ENCODE measurements around the gene RPS27.

- TF ChIP-seq, protein P1, sequence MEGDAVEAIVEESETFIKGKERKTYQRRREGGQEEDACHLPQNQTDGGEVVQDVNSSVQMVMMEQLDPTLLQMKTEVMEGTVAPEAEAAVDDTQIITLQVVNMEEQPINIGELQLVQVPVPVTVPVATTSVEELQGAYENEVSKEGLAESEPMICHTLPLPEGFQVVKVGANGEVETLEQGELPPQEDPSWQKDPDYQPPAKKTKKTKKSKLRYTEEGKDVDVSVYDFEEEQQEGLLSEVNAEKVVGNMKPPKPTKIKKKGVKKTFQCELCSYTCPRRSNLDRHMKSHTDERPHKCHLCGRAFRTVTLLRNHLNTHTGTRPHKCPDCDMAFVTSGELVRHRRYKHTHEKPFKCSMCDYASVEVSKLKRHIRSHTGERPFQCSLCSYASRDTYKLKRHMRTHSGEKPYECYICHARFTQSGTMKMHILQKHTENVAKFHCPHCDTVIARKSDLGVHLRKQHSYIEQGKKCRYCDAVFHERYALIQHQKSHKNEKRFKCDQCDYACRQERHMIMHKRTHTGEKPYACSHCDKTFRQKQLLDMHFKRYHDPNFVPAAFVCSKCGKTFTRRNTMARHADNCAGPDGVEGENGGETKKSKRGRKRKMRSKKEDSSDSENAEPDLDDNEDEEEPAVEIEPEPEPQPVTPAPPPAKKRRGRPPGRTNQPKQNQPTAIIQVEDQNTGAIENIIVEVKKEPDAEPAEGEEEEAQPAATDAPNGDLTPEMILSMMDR (IDR thresholded peaks at IDR 0.05): no peak
- TF ChIP-seq POLR2A (IDR thresholded peaks at IDR 0.05): no peak
- TF ChIP-seq POLR2AphosphoS5 (IDR thresholded peaks at IDR 0.05): no peak
Observed at GRCh38 chr1:153956997-153957715, 33.4 kb upstream of the RPS27 start.

All from prostate gland (tissue), 2 donors.